Measurements from ENCODE around the gene MTARC1. TPM values are rescaled to one million over a fixed set of nuclear protein-coding genes. Genes with fewer than 3 reads are reported as not detected.

Gene MTARC1
- polyA plus RNA-seq, 3 donors from 2014 or later, result 0.37 TPM; not detected in 2

DNA sequence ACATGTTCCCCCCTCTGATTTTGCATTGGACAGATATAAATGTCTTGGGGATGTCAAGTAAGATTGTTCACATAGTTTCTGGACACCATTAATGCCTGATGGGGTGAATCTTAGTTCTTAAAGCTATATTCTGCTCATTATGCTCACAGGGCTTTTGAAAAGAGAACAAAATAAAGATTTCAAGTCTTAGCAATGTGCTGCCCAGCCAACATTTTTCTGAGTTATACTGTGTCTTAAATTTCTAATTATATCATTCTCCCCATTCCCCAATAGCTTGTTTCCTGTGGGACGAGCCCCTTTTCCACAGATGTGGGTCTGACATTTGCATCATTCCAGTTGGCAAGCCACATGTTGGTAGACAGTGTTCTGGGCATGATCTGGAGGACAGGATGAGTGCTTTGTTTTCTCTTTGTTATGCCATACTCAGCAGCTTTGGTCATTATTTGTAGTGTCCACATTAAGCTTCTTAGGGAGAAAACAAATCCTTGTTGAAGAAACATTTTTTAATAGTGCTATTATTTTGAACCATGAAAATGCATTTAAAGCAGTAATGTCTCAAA lies 32.8 kb downstream of the MTARC1 start:
- Mint-ChIP-seq H3K27ac (no peak overlapping the region), H3K4me3 (no peak overlapping the region), H3K27me3 (ENCODE audit: low read depth in 3 of 3) (peaks cover 0 to 8% (median 1%) of the 10 kb centered on the region in 3 donors), H3K9me3 (no peaks in the 10 kb centered on the region), H3K36me3 (no peaks in the 10 kb centered on the region), H3K4me1 (no peaks in the 10 kb centered on the region)
- DNase-seq, result no peak

DNA sequence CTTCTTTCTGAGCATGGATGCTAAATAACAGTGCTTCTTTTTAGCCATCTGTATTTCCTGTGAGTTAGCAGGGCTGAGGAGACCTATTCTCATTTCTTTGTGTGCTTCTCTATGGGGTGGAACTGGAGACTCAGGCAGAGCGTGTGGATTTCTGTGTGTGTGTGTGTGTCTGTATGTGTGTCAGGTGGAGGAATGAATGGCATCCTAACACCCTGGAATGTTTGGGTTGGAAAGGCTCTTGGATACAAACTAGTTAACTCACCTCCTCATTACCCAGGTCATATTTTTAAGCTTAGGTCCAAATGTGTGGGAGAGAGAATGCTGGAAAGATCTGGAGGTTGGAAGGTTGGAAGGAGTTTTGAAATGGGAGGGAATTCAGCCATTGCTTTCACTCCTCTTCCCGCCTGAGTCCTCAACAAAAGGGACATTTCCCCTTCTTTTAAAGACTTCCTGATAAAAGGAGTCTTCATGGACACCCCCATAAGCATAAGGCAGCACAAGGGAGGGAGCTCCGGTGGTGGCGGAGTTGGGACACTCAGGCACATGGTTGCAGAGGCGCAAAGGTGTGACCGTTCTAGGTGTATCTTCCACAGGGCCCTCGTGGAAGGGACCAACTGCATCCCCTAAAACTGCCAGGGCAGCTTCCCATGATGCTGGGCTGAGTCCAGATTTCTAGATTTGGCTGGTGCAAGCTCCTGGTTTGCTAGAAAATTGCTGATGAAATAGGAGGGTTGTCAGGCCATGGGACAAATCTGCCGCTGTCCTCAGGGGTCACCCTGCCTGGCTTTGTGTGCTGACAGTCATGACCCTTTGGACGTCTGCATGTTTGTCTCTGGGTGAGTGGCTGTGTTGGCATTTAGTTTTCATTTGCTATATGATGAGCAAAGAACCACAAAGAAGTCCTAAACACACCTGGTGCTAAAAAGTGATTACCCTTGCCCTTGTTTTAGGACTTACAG lies 37.6 kb downstream of the MTARC1 start:
- H3K9me3 Mint-ChIP-seq, result peaks cover 0 to 2% (median 0%) of the 10 kb centered on the region in 6 donors

DNA sequence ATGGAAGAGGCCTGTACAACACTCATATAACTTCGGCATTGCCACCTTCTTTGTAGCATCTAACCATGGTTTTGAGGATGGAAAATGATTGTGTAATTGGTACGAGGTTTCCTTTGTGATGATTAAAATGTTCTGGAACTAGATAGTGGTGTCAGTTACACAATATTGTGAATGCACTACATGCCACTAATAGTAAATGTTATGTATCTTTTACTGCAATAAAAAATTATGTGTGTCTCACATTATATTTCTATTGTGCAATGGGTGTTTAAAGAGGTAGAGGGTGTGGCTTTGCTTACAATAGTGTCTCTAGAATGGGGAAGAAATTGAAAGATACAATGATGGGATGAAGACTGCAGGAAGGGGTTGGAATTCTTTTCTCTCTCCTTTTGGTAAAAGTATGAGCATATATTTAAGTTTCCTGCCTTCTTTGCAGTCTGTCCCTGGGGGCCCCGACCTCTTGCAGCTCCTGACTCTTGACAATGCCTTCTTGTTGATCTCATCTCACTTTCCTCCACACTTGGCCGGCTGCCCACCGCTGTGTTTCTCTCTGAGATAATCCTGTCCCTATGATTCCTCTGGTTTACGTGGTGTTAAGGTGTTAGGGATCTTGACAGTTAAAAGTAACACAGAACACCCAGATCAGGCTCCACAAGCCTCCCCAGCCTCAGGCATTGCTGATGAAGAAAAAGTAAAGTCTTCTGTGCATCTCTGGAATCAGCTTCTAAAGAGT lies 39.3 kb downstream of the MTARC1 start:
- no peak for DNase-seq
- Mint-ChIP-seq H3K27ac (no peak overlapping the region), H3K36me3 (no peaks in the 10 kb centered on the region), H3K27me3 (ENCODE audit: low read depth in 3 of 3) (peaks cover 1 to 7% (median 3%) of the 10 kb centered on the region in 3 donors), H3K4me1 (no peaks in the 10 kb centered on the region), H3K4me3 (no peak overlapping the region), H3K9me3 (peaks cover 0 to 2% (median 0%) of the 10 kb centered on the region in 6 donors)

More for the DNA sequence above, 37.6 kb downstream of the MTARC1 start:
- Mint-ChIP-seq H3K4me3 (no peak overlapping the region), H3K36me3 (no peaks in the 10 kb centered on the region), H3K27me3 (ENCODE audit: low read depth in 3 of 3) (peaks cover 1 to 7% (median 3%) of the 10 kb centered on the region in 3 donors), H3K4me1 (no peaks in the 10 kb centered on the region), H3K27ac (no peak overlapping the region)
- DNase-seq, result no peak

DNA sequence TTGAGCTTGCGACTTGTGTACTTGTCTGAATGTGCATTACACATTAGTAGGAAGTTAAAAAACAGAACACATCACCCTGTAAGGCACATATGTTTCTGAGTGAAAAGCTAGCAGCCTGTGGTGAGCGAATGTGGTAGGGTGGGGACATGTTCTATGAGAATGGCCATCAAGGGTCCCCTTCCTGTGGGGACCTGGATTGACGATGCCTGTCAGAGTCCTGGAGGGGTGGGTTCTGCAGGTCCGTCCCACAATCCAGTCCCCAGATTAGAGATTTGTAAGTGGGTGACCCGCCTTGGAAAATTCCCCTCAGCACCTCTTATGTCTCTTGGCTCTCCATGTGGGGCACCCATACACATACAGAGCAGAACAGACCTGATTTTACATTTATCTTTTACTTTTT lies 40.0 kb downstream of the MTARC1 start:
- H3K4me1 Mint-ChIP-seq, result no peaks in the 10 kb centered on the region
- peaks cover 5 to 6% (median 5%) of the 10 kb centered on the region in 3 donors for H3K27me3 Mint-ChIP-seq (ENCODE audit: low read depth in 3 of 3)
- no peak overlapping the region for H3K4me3 Mint-ChIP-seq
- H3K9me3 Mint-ChIP-seq, result peaks cover 0 to 2% (median 0%) of the 10 kb centered on the region in 6 donors
- no peak for DNase-seq
- H3K36me3 Mint-ChIP-seq, result no peaks in the 10 kb centered on the region
- H3K27ac Mint-ChIP-seq, result no peak overlapping the region

DNA sequence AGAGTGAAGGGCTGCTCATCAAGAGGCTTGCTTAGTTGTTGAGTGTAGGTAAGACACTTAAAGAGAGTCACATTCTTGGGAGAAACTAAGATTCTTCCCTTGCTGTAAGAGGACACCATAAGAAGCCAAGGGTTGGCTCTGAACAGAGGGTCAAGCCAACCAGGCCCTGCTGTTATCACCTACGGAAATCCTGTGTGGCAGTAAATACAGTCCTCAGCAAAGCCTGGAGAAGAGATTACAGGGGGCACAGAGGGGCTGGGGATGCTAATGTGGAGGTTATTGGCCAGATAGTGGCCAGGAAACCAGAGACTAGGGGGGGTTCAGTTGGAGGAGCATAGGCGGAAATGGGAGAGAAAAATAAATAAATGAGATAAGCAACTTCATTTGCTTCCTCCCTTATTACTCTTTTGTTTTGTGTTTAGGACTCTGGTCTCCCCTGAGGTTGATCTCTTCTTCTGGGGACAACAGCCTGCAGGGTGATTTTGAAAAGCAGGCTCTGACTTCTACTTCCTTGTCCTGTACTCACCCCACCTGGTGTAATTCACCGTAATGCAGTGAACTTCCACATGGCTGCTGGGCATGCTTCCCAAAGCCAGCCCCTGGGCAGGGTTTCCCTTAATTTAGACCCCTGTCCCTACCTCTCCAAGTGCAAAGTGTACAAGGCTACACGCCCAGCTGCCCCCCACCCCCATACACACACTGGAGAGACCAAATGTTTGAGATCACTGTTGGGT lies 40.9 kb downstream of the MTARC1 start:
- Mint-ChIP-seq H3K27me3 (ENCODE audit: low read depth in 3 of 3) (peaks cover 3 to 5% (median 4%) of the 10 kb centered on the region in 3 donors), H3K9me3 (peaks cover 0 to 2% (median 0%) of the 10 kb centered on the region in 6 donors), H3K4me3 (no peak overlapping the region), H3K27ac (no peak overlapping the region), H3K4me1 (no peaks in the 10 kb centered on the region), H3K36me3 (no peaks in the 10 kb centered on the region)
- no peak for DNase-seq

DNA sequence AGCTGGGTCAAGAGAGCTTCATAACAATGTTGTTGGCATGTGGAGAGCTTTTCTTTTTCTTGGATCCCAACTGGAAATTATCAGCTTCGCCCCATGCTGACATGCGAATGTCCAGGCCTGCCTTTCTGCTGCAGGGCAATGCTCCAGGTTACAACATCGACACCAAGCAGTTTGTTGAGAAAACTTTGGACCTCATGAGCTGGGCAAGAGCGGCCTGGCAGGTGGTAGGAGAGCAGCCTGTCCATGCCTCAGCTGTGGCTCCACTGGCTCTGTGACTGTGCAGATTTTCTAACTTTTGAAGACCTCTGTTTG lies 41.4 kb downstream of the MTARC1 start:
- H3K9me3 Mint-ChIP-seq, result peaks cover 0 to 2% (median 0%) of the 10 kb centered on the region in 6 donors
- H3K27ac Mint-ChIP-seq, result no peak overlapping the region
- H3K36me3 Mint-ChIP-seq, result no peaks in the 10 kb centered on the region
- DNase-seq, result no peak
- peaks cover 3 to 5% (median 4%) of the 10 kb centered on the region in 3 donors for H3K27me3 Mint-ChIP-seq (ENCODE audit: low read depth in 3 of 3)
- no peak overlapping the region for H3K4me3 Mint-ChIP-seq
- no peaks in the 10 kb centered on the region for H3K4me1 Mint-ChIP-seq

DNA sequence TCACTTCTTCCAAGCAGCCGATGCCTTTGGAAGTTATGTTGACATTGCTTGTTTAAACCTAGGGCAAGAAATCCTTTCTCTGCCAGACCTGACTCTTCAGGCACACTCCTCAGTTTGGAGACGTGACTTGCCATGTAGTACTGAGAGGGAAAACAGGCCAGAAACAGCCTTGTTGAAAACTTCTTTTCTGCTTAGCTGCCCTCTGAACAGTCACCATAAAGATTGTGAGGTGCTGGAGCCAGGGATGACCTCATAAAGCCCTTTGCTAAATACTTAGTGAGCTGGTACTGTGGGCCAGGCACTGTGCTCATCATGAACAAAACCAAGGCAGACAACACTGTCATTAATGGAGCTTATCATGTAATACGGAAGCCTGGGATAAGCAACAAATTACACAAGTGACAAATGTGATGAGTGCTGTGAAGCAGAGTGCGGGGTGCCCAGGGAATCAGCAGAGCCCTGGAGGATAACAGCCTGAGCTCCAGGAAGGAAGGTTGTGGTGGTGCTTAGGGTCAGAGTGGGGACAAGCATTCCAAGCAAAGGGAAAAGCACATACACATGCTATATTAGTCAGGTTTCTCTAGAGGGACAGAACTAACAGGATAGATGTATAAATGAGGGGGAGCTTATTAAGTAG lies 42.4 kb downstream of the MTARC1 start:
- H3K4me1 Mint-ChIP-seq, result no peaks in the 10 kb centered on the region
- no peak for DNase-seq
- peaks cover 0 to 6% (median 4%) of the 10 kb centered on the region in 3 donors for H3K27me3 Mint-ChIP-seq (ENCODE audit: low read depth in 3 of 3)
- H3K9me3 Mint-ChIP-seq, result peaks cover 0 to 2% (median 0%) of the 10 kb centered on the region in 6 donors
- H3K27ac Mint-ChIP-seq, result no peak overlapping the region
- no peaks in the 10 kb centered on the region for H3K36me3 Mint-ChIP-seq
- H3K4me3 Mint-ChIP-seq, result no peak overlapping the region

DNA sequence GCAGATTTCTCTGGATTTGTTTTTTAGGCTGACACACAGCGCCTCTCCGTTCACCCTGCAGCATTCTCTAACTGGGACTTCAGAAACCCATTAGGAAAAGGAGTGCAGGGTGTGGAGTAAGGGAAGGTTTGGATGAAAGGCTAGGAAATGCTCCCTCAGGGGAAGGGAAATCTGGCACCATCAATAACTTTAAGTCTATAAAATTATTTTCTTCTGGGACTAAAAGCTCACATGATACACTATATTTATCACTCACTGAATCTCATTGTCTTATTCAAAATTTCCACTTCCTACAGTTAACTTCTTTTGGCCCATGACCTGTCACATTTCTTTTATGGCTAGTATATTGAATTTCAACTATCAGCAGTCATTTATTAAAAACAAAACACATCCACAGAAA lies 46.7 kb downstream of the MTARC1 start:
- Mint-ChIP-seq H3K27me3 (ENCODE audit: low read depth in 3 of 3) (peaks cover 2 to 6% (median 6%) of the 10 kb centered on the region in 3 donors), H3K9me3 (peaks cover 0 to 2% (median 0%) of the 10 kb centered on the region in 6 donors), H3K36me3 (no peaks in the 10 kb centered on the region), H3K4me3 (no peak overlapping the region), H3K4me1 (no peaks in the 10 kb centered on the region), H3K27ac (no peak overlapping the region)
- DNase-seq, result no peak

DNA sequence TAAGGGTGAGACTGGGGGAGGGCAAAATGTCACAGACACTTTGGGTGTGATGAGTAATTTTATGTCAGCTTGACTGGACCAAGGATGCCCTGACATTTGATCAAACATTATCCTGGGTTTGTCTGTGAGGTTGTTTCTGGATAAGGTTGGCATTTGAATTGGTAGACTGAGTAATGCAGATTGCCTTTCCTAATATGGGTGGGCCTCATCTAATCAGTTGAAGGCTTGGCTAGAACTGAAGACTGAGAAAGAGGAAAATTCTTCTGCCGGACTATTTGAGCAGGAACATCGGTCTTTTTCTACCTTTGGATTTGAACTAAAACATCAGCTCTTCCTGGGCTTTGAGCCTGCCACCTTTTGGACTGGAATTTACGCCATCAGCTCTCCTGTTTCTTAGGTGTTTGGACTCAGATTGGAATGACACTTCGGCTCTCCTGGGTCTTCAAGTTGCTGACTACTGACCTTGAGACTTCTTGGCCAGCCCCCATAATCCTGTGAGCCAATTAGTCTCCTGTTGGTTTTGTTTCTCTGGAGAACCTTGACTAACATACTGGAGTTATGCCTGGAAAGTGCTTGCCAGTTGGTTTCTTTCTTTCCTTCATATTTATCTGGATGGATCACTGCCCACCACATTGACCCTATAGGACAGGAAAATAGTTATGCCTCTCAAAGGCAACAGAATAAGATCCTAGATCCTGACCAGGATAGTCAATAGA lies 47.6 kb downstream of the MTARC1 start:
- Mint-ChIP-seq H3K27me3 (ENCODE audit: low read depth in 3 of 3) (peaks cover 2 to 6% (median 6%) of the 10 kb centered on the region in 3 donors), H3K4me3 (no peak overlapping the region), H3K4me1 (no peaks in the 10 kb centered on the region), H3K36me3 (no peaks in the 10 kb centered on the region), H3K9me3 (peaks cover 0 to 2% (median 0%) of the 10 kb centered on the region in 6 donors), H3K27ac (no peak overlapping the region)
- no peak for DNase-seq

Other genes with a start within 250 kb of the MTARC1 start
- 1 to 10 TPM in 1 of 3 donors, under 1 TPM in 1, not detected in 1; 0.12 to 1.5 TPM for gene C1orf115, start 96.5 kb upstream of the MTARC1 start, polyA plus RNA-seq
- gene MTARC2, start 38.6 kb upstream of the MTARC1 start, polyA plus RNA-seq, result 1 to 10 TPM in 2 of 3 donors, under 1 TPM in 1; 0.28 to 2.3 (median 1.5) TPM
- under 1 TPM in 1 of 3 donors, not detected in 2; 0.09 TPM for gene HLX, start 92.5 kb downstream of the MTARC1 start, polyA plus RNA-seq